Kasumi-1 (cell line): Measurements from ENCODE around the gene GNAL.
A peak's percentile ranks its signal among the peaks of the same experiment; 100 is the strongest.
"Not testable (repeated sequence)": the region's sequence is repeated elsewhere in the genome, so short reads cannot be mapped to it uniquely, and the experiment has no call there.

Experiments used
- DNase-seq, 2 experiments: peaks; one replicate each; lab custom pipeline; 2025; lab: John Stamatoyannopoulos, UW

GNAL gene

GRCh38 chr18:11874676-11875075, 185.6 kb downstream of the GNAL start:
- no peak for DNase-seq

DNA sequence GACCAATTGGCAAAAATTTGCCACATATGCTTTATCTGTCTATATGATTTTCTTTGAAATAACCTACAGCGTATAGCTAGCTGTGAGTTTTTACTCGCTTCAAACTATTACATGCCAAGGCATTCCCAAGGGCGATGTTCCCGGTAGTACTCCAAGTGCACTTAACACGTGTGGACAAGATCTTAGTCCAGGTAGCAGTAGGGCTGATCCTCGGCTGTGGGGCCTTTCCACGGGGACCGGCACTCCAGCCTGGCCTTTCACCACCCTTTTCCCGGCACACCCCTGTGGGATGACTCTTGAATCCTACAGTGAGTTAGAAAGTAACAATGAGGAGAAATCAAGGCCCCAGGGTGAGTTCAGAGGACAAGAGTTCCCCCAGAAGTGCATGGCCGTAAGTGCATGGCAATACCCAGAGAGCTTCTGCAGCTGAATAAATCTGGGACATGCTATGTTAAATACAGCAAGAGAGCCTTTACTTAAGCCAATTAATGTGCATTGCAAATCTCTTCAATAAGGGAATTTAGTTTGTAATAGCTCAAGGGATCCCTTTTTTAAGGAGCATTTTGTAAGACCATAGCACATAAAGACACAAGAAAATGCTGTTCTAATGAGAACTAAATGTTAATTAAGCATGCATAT, 188.6 kb downstream of the GNAL start:
- no peak for DNase-seq

DNA sequence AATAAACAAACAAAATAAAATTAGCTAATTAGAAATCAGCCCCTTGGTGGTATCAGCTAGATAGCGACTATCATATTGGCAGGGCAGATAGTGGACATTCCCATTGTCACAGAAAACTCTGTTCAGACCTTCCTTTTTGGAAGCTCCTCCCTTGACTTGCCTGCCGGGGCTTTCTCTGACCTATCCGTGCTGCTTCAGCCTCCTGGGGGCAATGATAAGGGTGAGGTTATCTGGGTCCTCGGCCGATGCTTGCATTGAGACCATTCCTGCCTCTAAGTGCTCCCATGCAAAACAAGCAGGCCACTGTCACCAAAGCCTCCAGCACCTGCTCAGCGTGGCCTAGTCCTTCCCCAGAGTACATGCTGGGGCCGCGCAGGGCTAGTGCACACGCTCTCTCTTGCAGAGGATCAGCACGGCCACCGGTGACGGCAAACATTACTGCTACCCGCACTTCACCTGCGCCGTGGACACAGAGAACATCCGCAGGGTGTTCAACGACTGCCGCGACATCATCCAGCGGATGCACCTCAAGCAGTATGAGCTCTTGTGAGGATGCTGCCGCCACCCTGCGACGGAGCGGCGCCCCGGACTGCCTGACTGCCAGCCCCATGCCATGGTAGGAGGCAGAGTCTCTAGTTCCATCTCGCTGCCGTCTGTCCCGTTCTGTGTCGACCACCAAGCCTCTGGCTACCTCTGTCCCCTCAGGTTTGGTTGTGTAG, 191.7 kb downstream of the GNAL start:
- DNase-seq = no peak

DNA sequence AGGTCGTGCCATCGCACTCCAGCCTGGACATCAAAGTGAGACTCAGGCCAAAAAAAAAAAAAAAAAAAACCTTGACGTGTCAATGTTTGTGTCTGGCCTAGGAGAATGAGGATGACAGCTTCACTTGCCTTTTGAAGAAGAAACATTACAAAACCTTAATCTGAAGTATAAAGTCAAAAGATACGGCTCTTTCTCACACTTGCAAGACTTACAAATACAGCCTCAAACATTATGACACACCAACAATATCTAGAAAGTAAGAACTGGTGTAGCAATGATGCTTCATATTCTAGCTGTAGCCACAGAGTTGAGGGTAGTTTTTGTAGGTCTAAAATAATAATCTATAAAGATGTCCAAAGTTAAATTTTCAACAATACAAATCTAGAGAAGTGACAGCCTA, 193.6 kb downstream of the GNAL start:
- no peak for DNase-seq

DNA sequence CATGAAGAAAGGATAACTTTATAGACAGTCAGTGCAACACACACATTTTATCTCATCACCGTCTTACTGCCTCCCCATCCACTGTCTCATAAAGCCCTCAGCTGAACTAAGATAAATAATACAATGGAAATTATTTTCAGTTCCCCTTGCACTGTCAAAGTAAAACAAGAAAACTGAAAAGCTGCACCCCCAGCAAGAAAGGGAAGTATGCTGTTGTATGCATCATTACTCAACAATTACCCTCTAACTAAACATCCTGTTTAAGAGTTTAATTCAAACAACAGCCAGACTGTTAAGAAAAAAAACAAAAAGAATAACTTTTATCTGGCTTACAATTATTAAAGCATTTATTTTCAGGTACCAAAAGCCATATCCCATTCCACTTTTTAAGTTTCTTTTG, 194.1 kb downstream of the GNAL start:
- peak; percentile 34 to 46 for DNase-seq

DNA sequence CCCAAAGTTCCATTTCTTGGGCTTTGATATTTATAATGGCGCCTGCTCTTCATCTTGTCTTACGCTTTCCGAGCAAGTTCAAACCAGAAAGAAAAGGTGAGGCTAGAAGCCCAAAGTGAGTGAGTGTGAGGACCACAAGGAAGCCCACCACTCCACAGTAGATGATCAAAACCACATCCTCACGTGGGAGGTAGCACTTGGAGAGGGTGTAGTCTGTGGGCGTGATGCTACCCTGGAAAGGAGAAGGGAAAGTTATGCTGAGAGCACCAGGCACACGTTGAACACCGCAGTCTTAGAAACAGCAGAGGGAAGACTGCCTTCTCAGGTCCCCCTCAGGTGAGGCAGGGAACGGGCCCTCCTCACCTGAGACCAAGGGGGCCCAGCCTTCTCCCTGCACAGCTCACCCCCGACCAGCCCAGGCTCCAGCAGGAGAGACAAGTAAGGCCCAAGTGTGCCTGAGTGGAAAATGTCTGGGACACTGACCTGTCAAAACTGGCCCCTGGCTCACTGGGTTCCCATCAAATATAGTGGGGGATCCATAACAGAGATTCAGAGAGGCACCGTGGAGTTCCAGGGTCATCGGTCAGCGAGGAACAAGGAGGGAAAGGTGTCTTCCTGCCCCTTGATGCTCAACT, 195.4 kb downstream of the GNAL start:
- DNase-seq = no peak

GRCh38 chr18:11885278-11885947, 196.3 kb downstream of the GNAL start:
- no peak for DNase-seq

GRCh38 chr18:11886577-11887110, 197.6 kb downstream of the GNAL start:
- DNase-seq = no peak

DNA sequence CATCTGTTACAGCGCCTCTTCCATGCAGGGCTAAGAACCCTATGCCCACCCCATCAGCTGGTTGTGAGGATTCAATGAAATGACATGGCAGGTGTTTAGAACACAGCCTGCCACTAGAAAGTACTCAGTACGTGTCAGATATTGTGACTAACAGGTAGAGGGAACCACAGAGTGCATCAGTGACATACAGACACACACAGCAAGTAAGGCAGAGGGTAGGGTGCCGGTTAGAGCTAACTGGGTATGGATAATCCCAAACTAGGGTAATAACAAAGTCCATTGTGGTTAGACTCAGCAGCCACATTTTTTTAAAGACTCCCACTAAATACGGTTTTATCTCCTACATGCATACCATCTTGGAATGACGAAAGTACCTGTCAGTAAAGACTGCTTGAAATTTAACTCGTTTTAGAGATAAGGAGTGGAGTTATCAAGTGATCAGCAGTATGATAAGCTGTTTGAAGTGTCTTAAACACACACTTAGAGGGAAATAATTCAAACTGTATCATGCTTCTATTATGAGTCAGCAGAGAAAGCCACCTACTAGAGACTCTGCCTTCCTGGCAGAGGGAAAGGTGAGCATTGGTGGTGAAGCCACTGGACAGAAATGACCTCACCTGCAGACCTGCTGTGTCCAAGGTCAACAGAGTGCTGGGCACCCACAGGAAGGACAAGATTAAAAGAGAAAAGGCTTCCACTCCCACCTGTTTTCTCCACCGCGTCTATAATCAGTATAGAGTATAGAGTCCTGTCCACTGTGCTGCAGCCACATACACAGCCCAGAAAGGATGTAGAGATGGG, 198.5 kb downstream of the GNAL start:
- DNase-seq = no peak

- DNase-seq = no peak
Observed at GRCh38 chr18:11888726-11889125, 199.7 kb downstream of the GNAL start.

GRCh38 chr18:11889284-11889683, 200.2 kb downstream of the GNAL start:
- DNase-seq = no peak

GRCh38 chr18:11891737-11892136, 202.7 kb downstream of the GNAL start:
- no peak for DNase-seq

DNA sequence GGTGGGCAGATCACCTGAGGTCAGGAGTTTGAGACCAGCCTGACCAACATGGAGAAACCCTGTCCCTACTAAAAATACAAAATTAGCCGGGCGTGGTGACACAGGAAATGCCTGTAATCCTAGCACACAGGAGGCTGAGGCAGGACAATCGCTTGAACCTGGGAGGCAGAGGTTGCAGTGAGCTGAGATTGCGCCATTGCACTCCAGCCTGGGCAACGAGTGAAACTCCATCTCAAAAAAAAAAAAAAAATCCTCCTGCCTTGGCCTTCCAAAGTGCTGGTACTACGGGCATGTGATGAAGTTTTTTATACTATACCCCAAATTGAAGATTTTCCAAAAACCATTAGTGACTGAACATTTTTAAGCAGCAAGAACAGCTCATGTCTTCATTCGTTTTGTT, 203.4 kb downstream of the GNAL start:
- not testable (repeated sequence) for DNase-seq

DNA sequence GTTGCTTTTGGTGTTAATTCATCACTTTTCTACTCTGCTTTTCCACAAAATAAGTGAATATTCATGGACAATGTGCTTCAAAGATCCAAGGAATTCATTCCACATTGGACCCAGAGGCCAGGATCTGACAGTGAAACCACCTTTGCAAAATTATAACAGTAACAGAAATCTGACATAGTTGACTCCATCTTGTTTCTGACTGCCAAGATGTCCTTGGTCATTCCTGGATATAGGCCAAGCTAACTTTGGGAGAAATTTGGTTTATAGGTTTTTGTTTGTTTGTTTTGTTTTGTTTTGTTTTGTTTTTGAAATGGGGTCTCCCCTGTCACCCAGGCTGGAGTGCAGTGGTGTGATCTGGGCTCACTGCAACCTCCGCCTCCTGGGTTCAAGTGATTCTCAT, 208.7 kb downstream of the GNAL start:
- DNase-seq = no peak

DNA sequence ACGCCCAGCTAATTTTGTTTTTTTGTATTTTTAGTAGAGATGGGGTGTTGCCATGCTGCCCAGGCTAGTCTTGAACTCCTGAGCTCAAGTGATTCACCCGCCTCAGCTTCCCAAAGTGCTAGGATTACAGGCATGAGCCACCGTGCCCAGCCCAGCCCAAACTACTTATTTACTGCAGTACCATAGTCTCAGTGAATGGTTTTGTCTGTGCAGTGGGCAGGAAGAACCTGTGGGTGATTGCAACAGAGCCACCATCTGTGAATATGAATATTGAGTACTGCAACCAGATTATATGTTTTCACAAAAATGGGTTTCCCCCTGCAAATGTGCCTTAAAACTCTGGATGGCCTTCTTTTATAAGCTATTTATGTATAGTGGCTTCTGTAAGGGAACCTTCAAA, 210.0 kb downstream of the GNAL start:
- DNase-seq = no peak

DNA sequence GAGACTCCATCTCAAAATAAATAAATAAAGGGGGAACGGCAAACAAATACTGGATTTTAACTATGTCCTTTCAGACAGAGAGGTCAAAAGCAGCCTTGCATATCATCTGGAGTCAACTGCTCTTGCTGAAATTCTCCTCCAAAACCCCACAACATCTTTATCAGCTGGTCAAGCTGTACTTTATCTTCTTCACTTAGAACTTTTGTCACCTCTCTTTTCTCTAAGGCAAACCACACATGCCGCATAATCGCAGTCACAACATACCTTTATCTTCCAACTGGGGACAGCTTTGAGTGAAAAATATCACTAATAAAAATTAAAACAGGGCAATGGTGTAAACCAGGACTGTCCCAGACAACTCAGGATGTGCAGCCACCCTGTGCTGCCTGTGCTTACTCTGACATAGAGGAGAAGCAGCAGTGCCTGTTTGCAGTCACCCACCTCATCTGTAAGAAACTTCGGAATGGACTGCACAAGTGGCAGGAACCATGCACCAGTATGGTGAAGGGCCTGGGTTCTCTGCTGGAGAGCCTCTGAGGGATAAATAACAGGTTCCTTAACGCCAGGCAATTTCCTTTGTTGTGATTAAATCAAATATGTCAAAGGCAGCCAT, 212.9 kb downstream of the GNAL start:
- no peak for DNase-seq

- no peak for DNase-seq
Observed at GRCh38 chr18:11902522-11903292, 213.6 kb downstream of the GNAL start.

DNA sequence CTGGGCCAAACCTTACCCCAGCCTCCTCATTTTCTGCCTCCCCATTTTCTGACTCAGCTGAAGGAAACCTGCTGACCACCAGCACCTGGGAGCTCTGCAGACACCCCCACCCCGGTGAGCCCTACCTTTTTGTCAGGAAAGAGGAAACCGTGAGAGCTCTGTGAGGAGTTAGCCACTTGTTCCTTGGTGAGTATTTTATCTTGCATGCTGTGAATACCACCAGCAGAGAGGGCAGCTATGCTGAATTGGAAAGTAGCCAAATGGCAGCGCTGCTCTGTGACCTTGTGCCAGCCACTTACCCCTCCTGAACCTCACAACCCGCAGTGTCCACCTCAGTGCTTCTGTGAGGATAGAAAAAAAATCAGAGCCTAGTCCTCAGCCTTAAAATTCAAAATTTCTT, 216.5 kb downstream of the GNAL start:
- no peak for DNase-seq

- no peak for DNase-seq
Observed at GRCh38 chr18:11906176-11906575, 217.1 kb downstream of the GNAL start.
